ENCODE data around the gene DGKQ. TPM values are rescaled to one million over a fixed set of nuclear protein-coding genes. Genes with fewer than 3 reads are reported as not detected.

DGKQ gene
- total and polyA plus RNA-seq, 9 of the 15 experiments (the other 6 are each of a cell fraction or from before 2014, with no cell fraction given): 0.17 to 22.0 (median 5.6) TPM

- TF ChIP-seq STAT5B (CRISPR knock-in tag; IDR thresholded peaks at IDR 0.05) (no peak), E4F1 (CRISPR knock-in tag; IDR thresholded peaks at IDR 0.05; ENCODE audit: borderline replicate concordance) (no peak), CBX1 (IDR thresholded peaks at IDR 0.05; ENCODE audit: low read depth) (peak; percentile 70), PCBP2 (IDR thresholded peaks at IDR 0.05; ENCODE audit: low read depth, low read length, poor library complexity, severe bottlenecking) (no peak), RBM15 (IDR thresholded peaks at IDR 0.05; ENCODE audit: insufficient read depth, low read length) (no peak), TBP (optimal IDR thresholded peaks at IDR 0.05; ENCODE audit: low read depth, low read length) (peak; percentile 66), IFI16 (CRISPR knock-in tag; IDR thresholded peaks at IDR 0.05) (no peak), STAT5A (IDR thresholded peaks at IDR 0.05; ENCODE audit: borderline replicate concordance, low read length) (no peak), ZNF695 (CRISPR knock-in tag; IDR thresholded peaks at IDR 0.05) (no peak), ZBTB49 (CRISPR knock-in tag; IDR thresholded peaks at IDR 0.05; ENCODE audit: borderline replicate concordance) (no peak), ZNF696 (CRISPR knock-in tag; conservative IDR thresholded peaks at IDR 0.05) (no peak), XRCC5 (IDR thresholded peaks at IDR 0.05; ENCODE audit: low read depth, low read length) (no peak), CREM (IDR thresholded peaks at IDR 0.05; ENCODE audit: low read depth) (peak; percentile 39; the same call in 1 of the 2 replicates), CBFA2T2 (conservative IDR thresholded peaks at IDR 0.05) (peak; percentile 49), BRD9 (IDR thresholded peaks at IDR 0.05; ENCODE audit: low read depth, partially characterized antibody) (peak; percentile 29), ZNF12 (CRISPR knock-in tag; IDR thresholded peaks at IDR 0.05) (no peak), ZFP91 (CRISPR knock-in tag; IDR thresholded peaks at IDR 0.05) (0 out of 2 replicates have a peak, but pooled peaks have one; percentile 70), ZBTB17 (CRISPR knock-in tag; IDR thresholded peaks at IDR 0.05) (no peak)
- TF ChIP-seq, protein P1, sequence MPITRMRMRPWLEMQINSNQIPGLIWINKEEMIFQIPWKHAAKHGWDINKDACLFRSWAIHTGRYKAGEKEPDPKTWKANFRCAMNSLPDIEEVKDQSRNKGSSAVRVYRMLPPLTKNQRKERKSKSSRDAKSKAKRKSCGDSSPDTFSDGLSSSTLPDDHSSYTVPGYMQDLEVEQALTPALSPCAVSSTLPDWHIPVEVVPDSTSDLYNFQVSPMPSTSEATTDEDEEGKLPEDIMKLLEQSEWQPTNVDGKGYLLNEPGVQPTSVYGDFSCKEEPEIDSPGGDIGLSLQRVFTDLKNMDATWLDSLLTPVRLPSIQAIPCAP (CRISPR knock-in tag; IDR thresholded peaks at IDR 0.05; ENCODE audit: borderline replicate concordance): no peak
Measured at GRCh38 chr4:992297-993110, 19.1 kb upstream of the DGKQ start (continued).
